SK-N-SH treated with all-trans-retinoic acid at 6 μM for 48 hours (cell line): ENCODE data around the gene RMND1.

Experiments
- ZFP3 ChIP-seq: fragments of 250-450 bp; sonication (Bioruptor Pico); IDR thresholded peaks from 2 replicates; pipeline ENCODE4 v1.5.0; 2020; ENCODE audit warnings: mild to moderate bottlenecking, moderate library complexity
- ZNF8 ChIP-seq: fragments of 450-650 bp; formaldehyde crosslinking; IDR thresholded peaks from 2 replicates; pipeline ENCODE4 v1.5.0; 2020; ENCODE audit warnings: mild to moderate bottlenecking, moderate library complexity

DNA sequence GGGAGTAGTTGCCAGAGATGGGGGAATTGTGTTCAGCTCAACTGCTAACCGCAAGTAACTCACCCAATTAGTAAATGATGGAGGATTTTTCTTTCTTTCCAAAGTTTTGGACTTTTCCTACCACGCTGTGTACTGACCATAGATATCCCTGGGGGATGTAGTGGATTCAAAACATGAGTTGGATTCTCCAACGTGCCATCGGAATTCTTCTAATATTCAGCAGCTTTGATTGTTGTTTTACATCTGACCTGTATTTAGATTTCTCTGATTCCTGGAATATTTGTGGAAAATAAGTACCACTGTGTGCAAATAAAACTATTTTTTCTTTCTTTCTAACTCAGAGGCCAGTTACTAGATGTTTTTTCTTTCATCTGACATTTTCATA lies 43.0 kb upstream of the RMND1 start:
- no peak for TF ChIP-seq ZNF8 (CRISPR knock-in tag)
- no peak for TF ChIP-seq ZFP3 (CRISPR knock-in tag)
